ENCODE data around the gene CDON. TPM values are rescaled to one million over a fixed set of nuclear protein-coding genes. Genes with fewer than 3 reads are reported as not detected.
A peak's percentile ranks its signal among the peaks of the same experiment; 100 is the strongest.

The CDON gene
- total RNA-seq, 1 donor from 2014 or later: 29.4 TPM

DNA sequence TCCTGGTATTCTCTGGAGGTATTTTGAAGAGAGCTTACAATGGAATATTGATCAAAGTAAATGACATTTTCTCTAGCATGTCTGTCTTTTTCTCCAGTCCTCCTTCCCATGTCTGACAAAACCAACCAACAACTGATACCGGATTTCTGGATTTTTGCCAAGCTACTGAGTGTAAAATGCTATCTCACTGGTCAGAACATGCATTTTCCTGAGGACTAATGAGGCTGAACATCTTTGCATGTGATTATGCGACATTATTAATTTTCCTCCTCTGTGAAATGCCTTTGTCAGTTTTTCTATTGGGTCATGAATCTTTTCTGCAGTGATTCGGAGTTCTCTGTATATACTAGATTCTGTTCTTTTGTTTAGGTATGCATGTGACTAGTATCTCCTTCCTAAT is 51.4 kb downstream of the CDON start:
- Mint-ChIP-seq H3K27me3 (ENCODE audit: unreplicated experiment) (no peaks in the 10 kb centered on the region), H3K4me1 (ENCODE audit: unreplicated experiment) (peaks cover 16% of the 10 kb centered on the region), H3K36me3 (ENCODE audit: unreplicated experiment) (peaks cover 20% of the 10 kb centered on the region), H3K4me3 (ENCODE audit: unreplicated experiment) (no peak overlapping the region), H3K9me3 (ENCODE audit: unreplicated experiment) (no peaks in the 10 kb centered on the region), H3K27ac (ENCODE audit: unreplicated experiment) (no peak overlapping the region)
- no peak for DNase-seq (ENCODE audit: extremely low spot score, unreplicated experiment)
- TF ChIP-seq, protein P1, sequence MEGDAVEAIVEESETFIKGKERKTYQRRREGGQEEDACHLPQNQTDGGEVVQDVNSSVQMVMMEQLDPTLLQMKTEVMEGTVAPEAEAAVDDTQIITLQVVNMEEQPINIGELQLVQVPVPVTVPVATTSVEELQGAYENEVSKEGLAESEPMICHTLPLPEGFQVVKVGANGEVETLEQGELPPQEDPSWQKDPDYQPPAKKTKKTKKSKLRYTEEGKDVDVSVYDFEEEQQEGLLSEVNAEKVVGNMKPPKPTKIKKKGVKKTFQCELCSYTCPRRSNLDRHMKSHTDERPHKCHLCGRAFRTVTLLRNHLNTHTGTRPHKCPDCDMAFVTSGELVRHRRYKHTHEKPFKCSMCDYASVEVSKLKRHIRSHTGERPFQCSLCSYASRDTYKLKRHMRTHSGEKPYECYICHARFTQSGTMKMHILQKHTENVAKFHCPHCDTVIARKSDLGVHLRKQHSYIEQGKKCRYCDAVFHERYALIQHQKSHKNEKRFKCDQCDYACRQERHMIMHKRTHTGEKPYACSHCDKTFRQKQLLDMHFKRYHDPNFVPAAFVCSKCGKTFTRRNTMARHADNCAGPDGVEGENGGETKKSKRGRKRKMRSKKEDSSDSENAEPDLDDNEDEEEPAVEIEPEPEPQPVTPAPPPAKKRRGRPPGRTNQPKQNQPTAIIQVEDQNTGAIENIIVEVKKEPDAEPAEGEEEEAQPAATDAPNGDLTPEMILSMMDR (IDR thresholded peaks at IDR 0.05): no peak

DNA sequence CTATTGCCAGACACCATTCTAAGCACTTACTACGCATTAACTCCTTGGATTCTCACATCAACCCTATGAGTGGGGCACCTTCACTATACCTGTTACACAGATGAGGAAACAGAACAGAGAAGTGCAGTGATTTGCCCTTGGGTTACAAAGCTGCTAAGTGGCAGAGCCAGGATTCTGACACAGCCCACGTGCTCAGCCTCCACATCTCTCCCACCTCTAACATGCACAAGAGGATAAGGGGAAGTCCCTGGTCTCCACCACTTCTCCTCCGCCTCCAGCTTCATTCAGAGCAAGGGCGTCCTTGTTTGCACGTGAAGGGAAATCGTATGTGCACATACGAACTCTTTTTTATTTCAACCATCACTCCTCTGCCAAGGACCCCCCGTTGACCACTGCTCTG is 53.7 kb downstream of the CDON start:
- no peak for DNase-seq (ENCODE audit: extremely low spot score, unreplicated experiment)
- Mint-ChIP-seq H3K27ac (ENCODE audit: unreplicated experiment) (no peak overlapping the region), H3K27me3 (ENCODE audit: unreplicated experiment) (no peaks in the 10 kb centered on the region), H3K9me3 (ENCODE audit: unreplicated experiment) (no peaks in the 10 kb centered on the region), H3K4me3 (ENCODE audit: unreplicated experiment) (no peak overlapping the region), H3K36me3 (ENCODE audit: unreplicated experiment) (peaks cover 17% of the 10 kb centered on the region), H3K4me1 (ENCODE audit: unreplicated experiment) (peaks cover 16% of the 10 kb centered on the region)
- TF ChIP-seq, protein P1 (IDR thresholded peaks at IDR 0.05): no peak

DNA sequence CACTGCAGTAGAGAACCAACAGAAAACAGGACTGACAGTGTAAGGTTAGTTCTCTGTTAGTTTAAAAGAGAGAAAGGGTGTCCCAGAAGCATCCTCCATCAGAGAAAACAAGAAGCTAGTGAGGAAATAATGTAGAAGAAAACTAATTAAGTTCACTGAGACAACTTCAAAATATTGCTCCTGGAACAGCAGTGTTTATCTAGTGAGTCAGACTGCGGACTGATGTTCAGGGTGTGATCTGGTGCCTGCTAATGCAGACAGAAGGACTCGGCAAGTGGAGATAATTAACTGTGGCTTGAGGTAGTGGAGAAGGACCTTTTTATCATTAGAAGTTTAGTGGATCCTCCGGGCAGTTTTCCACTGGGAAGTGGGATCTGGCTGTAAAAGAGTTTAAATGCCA is 55.4 kb downstream of the CDON start:
- H3K36me3 Mint-ChIP-seq (ENCODE audit: unreplicated experiment): peaks cover 26% of the 10 kb centered on the region
- TF ChIP-seq, protein P1 (IDR thresholded peaks at IDR 0.05): no peak
- H3K27ac Mint-ChIP-seq (ENCODE audit: unreplicated experiment): peak overlapping the region; percentile 31
- H3K4me1 Mint-ChIP-seq (ENCODE audit: unreplicated experiment): peaks cover 16% of the 10 kb centered on the region
- no peaks in the 10 kb centered on the region for H3K9me3 Mint-ChIP-seq (ENCODE audit: unreplicated experiment)
- H3K27me3 Mint-ChIP-seq (ENCODE audit: unreplicated experiment): no peaks in the 10 kb centered on the region
- no peak overlapping the region for H3K4me3 Mint-ChIP-seq (ENCODE audit: unreplicated experiment)
- no peak for DNase-seq (ENCODE audit: extremely low spot score, unreplicated experiment)

DNA sequence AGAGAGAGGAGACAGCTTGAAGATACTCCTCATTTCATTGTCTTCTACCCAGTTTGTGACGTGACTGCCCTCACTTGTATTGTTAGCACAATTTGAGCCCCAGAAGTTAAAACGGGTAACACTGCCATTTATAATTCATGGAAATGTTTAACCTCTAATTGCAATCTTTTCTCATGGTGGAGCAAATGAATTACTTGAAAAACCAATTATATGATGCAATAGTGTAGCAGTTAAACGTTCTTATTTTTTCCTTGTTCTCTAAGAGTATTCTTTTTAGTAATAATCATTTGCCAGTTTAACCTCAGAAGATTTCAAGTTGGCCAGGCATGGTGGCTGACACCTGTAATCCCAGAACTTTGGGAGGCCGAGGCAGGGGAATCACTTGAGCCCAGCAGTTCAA is 56.6 kb downstream of the CDON start:
- TF ChIP-seq, protein P1 (IDR thresholded peaks at IDR 0.05): no peak
- H3K27me3 Mint-ChIP-seq (ENCODE audit: unreplicated experiment): no peaks in the 10 kb centered on the region
- peaks cover 27% of the 10 kb centered on the region for H3K36me3 Mint-ChIP-seq (ENCODE audit: unreplicated experiment)
- H3K4me3 Mint-ChIP-seq (ENCODE audit: unreplicated experiment): no peak overlapping the region
- H3K27ac Mint-ChIP-seq (ENCODE audit: unreplicated experiment): no peak overlapping the region
- no peak for DNase-seq (ENCODE audit: extremely low spot score, unreplicated experiment)
- H3K4me1 Mint-ChIP-seq (ENCODE audit: unreplicated experiment): peaks cover 16% of the 10 kb centered on the region
- no peaks in the 10 kb centered on the region for H3K9me3 Mint-ChIP-seq (ENCODE audit: unreplicated experiment)

DNA sequence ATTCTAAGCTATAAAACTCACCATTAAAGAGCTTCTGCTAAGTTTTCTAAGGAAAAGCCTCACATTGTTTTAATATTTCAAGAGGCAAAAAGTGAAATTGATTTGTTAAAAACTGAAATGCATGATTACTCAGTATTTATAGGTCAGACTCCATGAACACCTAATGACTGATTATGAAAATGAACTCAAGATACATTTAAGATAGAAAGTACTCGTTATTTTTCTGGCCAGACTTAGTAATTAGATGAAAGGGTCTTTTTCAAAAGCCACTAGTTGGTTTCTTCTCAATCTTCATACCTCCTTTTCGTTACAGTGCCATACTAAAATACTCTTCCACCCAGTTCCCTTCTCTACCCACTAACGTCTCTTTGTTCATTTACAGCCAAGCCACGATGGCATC is 60.5 kb downstream of the CDON start:
- H3K4me1 Mint-ChIP-seq (ENCODE audit: unreplicated experiment): peaks cover 8% of the 10 kb centered on the region
- H3K4me3 Mint-ChIP-seq (ENCODE audit: unreplicated experiment): no peak overlapping the region
- no peaks in the 10 kb centered on the region for H3K27me3 Mint-ChIP-seq (ENCODE audit: unreplicated experiment)
- TF ChIP-seq, protein P1 (IDR thresholded peaks at IDR 0.05): no peak
- DNase-seq (ENCODE audit: extremely low spot score, unreplicated experiment): no peak
- no peak overlapping the region for H3K27ac Mint-ChIP-seq (ENCODE audit: unreplicated experiment)
- peaks cover 36% of the 10 kb centered on the region for H3K36me3 Mint-ChIP-seq (ENCODE audit: unreplicated experiment)
- no peaks in the 10 kb centered on the region for H3K9me3 Mint-ChIP-seq (ENCODE audit: unreplicated experiment)

Data from osteocyte (in vitro differentiated cells).